ENCODE results near the gene KIF26B.
"Not testable (repeated sequence)": the region's sequence is repeated elsewhere in the genome, so short reads cannot be mapped to it uniquely, and the experiment has no call there.

Gene KIF26B

GRCh38 chr1:245396615-245397014 is 241.8 kb downstream of the KIF26B start:
- in situ Hi-C loops (cut with HindIII; ENCODE audit: low sequenced_read_pairs) = no loop called here
- H3K4me3 ChIP-seq (ENCODE audit: low read depth, low read length) = no peak overlapping the region
- DNase-seq (ENCODE audit: low read depth) = no peak
- no peak for TF ChIP-seq CTCF (IDR thresholded peaks at IDR 0.05; ENCODE audit: low read depth, low read length, missing control alignments)

GRCh38 chr1:245397771-245398170 is 243.0 kb downstream of the KIF26B start:
- no peak for DNase-seq (ENCODE audit: low read depth)
- TF ChIP-seq CTCF (IDR thresholded peaks at IDR 0.05; ENCODE audit: low read depth, low read length, missing control alignments) = no peak
- no peak overlapping the region for H3K4me3 ChIP-seq (ENCODE audit: low read depth, low read length)
- in situ Hi-C loops (cut with HindIII; ENCODE audit: low sequenced_read_pairs) = no loop called here

- in situ Hi-C loops (cut with HindIII; ENCODE audit: low sequenced_read_pairs) = no loop called here
- H3K4me3 ChIP-seq (ENCODE audit: low read depth, low read length) = no peak overlapping the region
- no peak for DNase-seq (ENCODE audit: low read depth)
- TF ChIP-seq CTCF (IDR thresholded peaks at IDR 0.05; ENCODE audit: low read depth, low read length, missing control alignments) = no peak
These were observed 243.4 kb downstream of the KIF26B start for GRCh38 chr1:245398180-245398579.

- in situ Hi-C loops (cut with HindIII; ENCODE audit: low sequenced_read_pairs) = no loop called here
- no peak for TF ChIP-seq CTCF (IDR thresholded peaks at IDR 0.05; ENCODE audit: low read depth, low read length, missing control alignments)
- no peak for DNase-seq (ENCODE audit: low read depth)
These were observed 247.2 kb downstream of the KIF26B start for GRCh38 chr1:245401881-245402587.

GRCh38 chr1:245402998-245403397 is 248.2 kb downstream of the KIF26B start:
- in situ Hi-C loops (cut with HindIII; ENCODE audit: low sequenced_read_pairs); DNase-seq (ENCODE audit: low read depth): not testable (repeated sequence)

More at GRCh38 chr1:245401881-245402587, 247.2 kb downstream of the KIF26B start:
- H3K4me3 ChIP-seq (ENCODE audit: low read depth, low read length) = no peak overlapping the region

GRCh38 chr1:245404527-245404926 is 249.7 kb downstream of the KIF26B start:
- DNase-seq (ENCODE audit: low read depth) = no peak
- in situ Hi-C loops (cut with HindIII; ENCODE audit: low sequenced_read_pairs) = no loop called here
- no peak overlapping the region for H3K4me3 ChIP-seq (ENCODE audit: low read depth, low read length)
- TF ChIP-seq CTCF (IDR thresholded peaks at IDR 0.05; ENCODE audit: low read depth, low read length, missing control alignments) = no peak

More at GRCh38 chr1:245402998-245403397, 248.2 kb downstream of the KIF26B start:
- H3K4me3 ChIP-seq (ENCODE audit: low read depth, low read length) = not testable (repeated sequence)

- in situ Hi-C loops (cut with HindIII; ENCODE audit: low sequenced_read_pairs) = no loop called here
- H3K4me3 ChIP-seq (ENCODE audit: low read depth, low read length) = no peak overlapping the region
- TF ChIP-seq CTCF (IDR thresholded peaks at IDR 0.05; ENCODE audit: low read depth, low read length, missing control alignments) = no peak
- no peak for DNase-seq (ENCODE audit: low read depth)
These were observed 250.2 kb downstream of the KIF26B start for GRCh38 chr1:245404952-245405351.

Measured in astrocyte of the cerebellum (primary cell).